ENCODE results near the gene LYPD6B.

GRCh38 chr2:149129433-149129832 lies 90.9 kb downstream of the LYPD6B start:
- TF ChIP-seq CTCF (IDR thresholded peaks at IDR 0.05; ENCODE audit: poor library complexity): no peak
- no peak for TF ChIP-seq EZH2phosphoT487 (IDR thresholded peaks at IDR 0.05; ENCODE audit: low read depth, severe bottlenecking, unreplicated experiment)

All from hepatocyte (in vitro differentiated cells).